Stomach (tissue), 9 donors: ENCODE data around the gene WLS. TPM values are rescaled to one million over a fixed set of nuclear protein-coding genes. Genes with fewer than 3 reads are reported as not detected.
"Not testable (repeated sequence)": the region's sequence is repeated elsewhere in the genome, so short reads cannot be mapped to it uniquely, and the experiment has no call there.

ENCODE experiments used
- DNase-seq, 2 donors: peaks; one replicate each; pipeline versions ENCODE4 v3.0.0 to v3.0.0-alpha.2; 2013 to 2019
- H3K27ac ChIP-seq, 5 donors: fragments of 200-600 bp in 4 of 5; sonication (generic) in 4 of 5; one replicate each; pipeline ENCODE4 v1.5.1; 2013 to 2019; ENCODE audit warnings: mild to moderate bottlenecking in 1 of 5, moderate library complexity in 1 of 5
- H3K27me3 ChIP-seq, 3 donors: fragments of 200-600 bp; sonication (generic); one replicate each; pipeline ENCODE4 v1.5.1; 2017 to 2019; ENCODE audit warnings: mixed run types in 1 of 3
- H3K36me3 ChIP-seq, 4 donors: fragments of 200-600 bp; sonication (generic); 1 replicate in 3 of 4; 2 replicates in 1 of 4; pipeline ENCODE4 v1.5.1; 2016 to 2019
- H3K4me1 ChIP-seq, 4 donors: fragments of 200-600 bp; sonication (generic); one replicate each; pipeline ENCODE4 v1.5.1; 2016 to 2019
- H3K4me3 ChIP-seq, 4 donors: fragments of 200-600 bp; sonication (generic) in 3 of 4; one replicate each; pipeline ENCODE4 v1.5.1; 2016 to 2019; ENCODE audit warnings: mild to moderate bottlenecking in 1 of 4
- H3K9me3 ChIP-seq, 4 donors: fragments of 200-600 bp; sonication (generic); one replicate each; pipeline ENCODE4 v1.5.1; 2016 to 2019
- CTCF ChIP-seq, 7 experiments: fragments of 450-650 bp in 4 of 7; fragments of 200-600 bp in 3 of 7; sonication (generic) in 3 of 7; IDR thresholded peaks; one replicate each; pipeline ENCODE4 v1.5.1; 2016 to 2019; ENCODE audit warnings: antibody characterized with exemption in 7 of 7, control low read depth in 2 of 7, mild to moderate bottlenecking in 1 of 7
- EP300 ChIP-seq: sonication (generic); formaldehyde crosslinking; IDR thresholded peaks from one replicate; pipeline ENCODE4 v1.6.1; 2017; ENCODE audit warnings: antibody characterized with exemption
- POLR2A ChIP-seq, 4 donors: fragments of 450-650 bp; IDR thresholded peaks; one replicate each; pipeline ENCODE4 v1.6.1; 2016; ENCODE audit warnings: antibody characterized with exemption in 4 of 4, control low read depth in 2 of 4, mild to moderate bottlenecking in 1 of 4, moderate library complexity in 1 of 4
- POLR2AphosphoS5 ChIP-seq, 3 donors: sonication (generic); formaldehyde crosslinking; IDR thresholded peaks; one replicate each; pipeline ENCODE4 v1.6.1; 2016; ENCODE audit warnings: antibody characterized with exemption in 3 of 3
- WGBS, 5 donors: extraction: QIAGEN DNeasy Blood & Tissue Kit in 3 of 5; methylation state at CpG; one replicate each; pipeline versions ENCODE4 v1.1.5 to v1.1.7; 2013 to 2018; 5-methylcytosine and 5-hydroxymethylcytosine counted together
- intact Hi-C: fragments of 100-400 bp; cut with DNase I; formaldehyde crosslinking; loops from one replicate; pipeline ENCODE4 v1.15.1; 2023; ENCODE audit warnings: low total_unique reads
- polyA plus RNA-seq, 3 donors: library from polyadenylated mRNA; stranded (reverse); fragments of 200-250 nt; gene quantifications; one replicate each; pipeline ENCODE4 v1.2.3, GENCODE V29; 2013
- total RNA-seq, 5 donors: library from RNA; depleted of rRNA; stranded (reverse); fragments of >200 nt; gene quantifications; one replicate each; pipeline versions ENCODE4 v1.1.0 to v1.2.3, GENCODE V29; 2014 to 2016
- donor health status: healthy with polysubstance abuse.
- donor health status: Bipolar disorder and iron deficiency.
- donor health status: healthy.

Gene WLS
- total and polyA plus RNA-seq, 8 donors, result 17.9 to 194 (median 66.8) TPM

- no peak for TF ChIP-seq CTCF (IDR thresholded peaks at IDR 0.05)
- TF ChIP-seq POLR2A (IDR thresholded peaks at IDR 0.05), result no peak
- no peak for TF ChIP-seq POLR2AphosphoS5 (IDR thresholded peaks at IDR 0.05)
- no peak for TF ChIP-seq EP300
- no peaks in the 10 kb centered on the region for H3K27me3 ChIP-seq
- DNase-seq, result no peak
- H3K4me3 ChIP-seq, result no peak overlapping the region
- H3K27ac ChIP-seq, result no peak overlapping the region
- intact Hi-C loops, result no loop called here
- peaks cover 0 to 4% (median 0%) of the 10 kb centered on the region in 4 donors for H3K4me1 ChIP-seq
- H3K36me3 ChIP-seq, result no peaks in the 10 kb centered on the region
- no peaks in the 10 kb centered on the region for H3K9me3 ChIP-seq
These were observed 38.6 kb upstream of the WLS start for GRCh38 chr1:68270951-68271350.

GRCh38 chr1:68269637-68270430 is 37.5 kb upstream of the WLS start:
- Histone ChIP-seq H3K36me3 (no peaks in the 10 kb centered on the region), H3K27ac (no peak overlapping the region), H3K27me3 (no peaks in the 10 kb centered on the region), H3K4me1 (peaks cover 0 to 4% (median 0%) of the 10 kb centered on the region in 4 donors), H3K9me3 (no peaks in the 10 kb centered on the region), H3K4me3 (no peak overlapping the region)
- DNase-seq, result no peak
- 42 to 62% (median 52%) methylated on average over 3 of the region's 3 CpGs for WGBS, 5 donors
- intact Hi-C loops, result no loop called here
- TF ChIP-seq EP300 (no peak), POLR2A (IDR thresholded peaks at IDR 0.05) (no peak), POLR2AphosphoS5 (IDR thresholded peaks at IDR 0.05) (no peak), CTCF (IDR thresholded peaks at IDR 0.05) (no peak)

- no peaks in the 10 kb centered on the region for H3K36me3 ChIP-seq
- intact Hi-C loops, result no loop called here
- H3K4me1 ChIP-seq, result peaks cover 0 to 4% (median 0%) of the 10 kb centered on the region in 4 donors
- DNase-seq, result no peak
- no peaks in the 10 kb centered on the region for H3K9me3 ChIP-seq
- TF ChIP-seq POLR2A (IDR thresholded peaks at IDR 0.05) (no peak), POLR2AphosphoS5 (IDR thresholded peaks at IDR 0.05) (no peak), EP300 (no peak), CTCF (IDR thresholded peaks at IDR 0.05) (no peak)
- H3K27ac ChIP-seq, result no peak overlapping the region
- no peaks in the 10 kb centered on the region for H3K27me3 ChIP-seq
- H3K4me3 ChIP-seq, result no peak overlapping the region
- 45 to 61% (median 52%) methylated on average over 4 of the region's 4 CpGs for WGBS, 5 donors
These were observed 36.7 kb upstream of the WLS start for GRCh38 chr1:68268896-68269483.

GRCh38 chr1:68256824-68257223 is 24.5 kb upstream of the WLS start:
- WGBS, 5 donors, result 77 to 94% (median 83%) methylated on average over 5 of the region's 5 CpGs
- intact Hi-C loops, DNase-seq, H3K4me3 ChIP-seq, H3K36me3 ChIP-seq, H3K9me3 ChIP-seq, H3K4me1 ChIP-seq, H3K27ac ChIP-seq, H3K27me3 ChIP-seq: not testable (repeated sequence)

- no peak for DNase-seq
- Histone ChIP-seq H3K9me3 (no peaks in the 10 kb centered on the region), H3K4me3 (no peak overlapping the region), H3K36me3 (no peaks in the 10 kb centered on the region), H3K4me1 (no peaks in the 10 kb centered on the region), H3K27ac (no peak overlapping the region), H3K27me3 (no peaks in the 10 kb centered on the region)
- intact Hi-C loops, result no loop called here
- WGBS, 5 donors, result 70 to 91% (median 87%) methylated on average over 3 of the region's 3 CpGs
- TF ChIP-seq POLR2A (IDR thresholded peaks at IDR 0.05), result no peak
- TF ChIP-seq EP300, result no peak
- TF ChIP-seq POLR2AphosphoS5 (IDR thresholded peaks at IDR 0.05), result no peak
- no peak for TF ChIP-seq CTCF (IDR thresholded peaks at IDR 0.05)
These were observed 23.0 kb upstream of the WLS start for GRCh38 chr1:68255301-68255700.
